DMS153 (cell line): ENCODE data around the gene HOXD1.

Experiments
- DNase-seq: peaks from one replicate; lab custom pipeline; 2025; lab: John Stamatoyannopoulos, UW

The HOXD1 gene

GRCh38 chr2:176165370-176166050 lies 23.0 kb upstream of the HOXD1 start:
- DNase-seq, result no peak

DNA sequence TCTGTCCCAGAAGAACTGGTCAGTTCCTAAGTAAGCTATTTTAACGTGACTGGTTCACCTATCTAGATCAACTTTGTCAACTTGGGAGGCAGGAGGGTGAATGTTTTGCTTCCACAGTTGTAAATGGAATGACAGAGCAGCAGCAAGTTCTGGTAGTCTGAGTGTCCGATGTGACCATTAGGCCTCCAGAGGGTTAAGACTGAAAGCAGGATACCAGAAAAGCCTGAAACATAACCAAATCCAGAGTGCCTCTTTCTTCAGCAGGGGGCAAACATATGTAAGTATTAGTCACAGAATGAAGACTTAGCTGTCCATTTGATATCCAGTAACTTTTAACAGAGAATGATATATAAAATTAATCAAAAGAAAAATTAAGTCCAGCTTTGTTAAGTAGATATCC lies 22.2 kb upstream of the HOXD1 start:
- no peak for DNase-seq

DNA sequence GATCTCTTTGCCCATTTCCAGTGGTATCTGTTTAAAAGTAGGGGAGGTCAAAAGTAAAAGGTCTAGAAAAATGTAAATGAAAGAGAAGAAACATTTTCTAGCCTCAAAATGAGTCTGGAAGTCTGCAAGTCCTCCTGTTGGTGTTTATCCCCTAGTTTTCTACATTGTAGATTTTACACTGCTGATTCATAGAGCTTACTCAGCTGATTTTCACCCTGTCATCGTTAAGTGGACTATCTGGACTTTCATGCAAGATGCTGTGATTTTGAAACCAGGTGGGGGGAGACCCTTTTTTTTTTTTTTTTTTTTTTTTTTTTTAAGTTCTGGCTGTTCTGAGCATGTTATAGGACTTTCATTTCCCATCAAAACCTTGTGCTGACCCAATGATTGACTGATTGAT lies 21.1 kb upstream of the HOXD1 start:
- no peak for DNase-seq

DNA sequence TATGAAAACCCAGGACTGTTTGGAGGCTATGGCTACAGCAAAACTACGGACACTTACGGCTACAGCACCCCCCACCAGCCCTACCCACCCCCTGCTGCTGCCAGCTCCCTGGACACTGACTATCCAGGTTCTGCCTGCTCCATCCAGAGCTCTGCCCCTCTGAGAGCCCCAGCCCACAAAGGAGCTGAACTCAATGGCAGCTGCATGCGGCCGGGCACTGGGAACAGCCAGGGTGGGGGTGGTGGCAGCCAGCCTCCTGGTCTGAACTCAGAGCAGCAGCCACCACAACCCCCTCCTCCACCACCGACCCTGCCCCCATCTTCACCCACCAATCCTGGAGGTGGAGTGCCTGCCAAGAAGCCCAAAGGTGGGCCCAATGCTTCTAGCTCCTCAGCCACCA lies 19.3 kb upstream of the HOXD1 start:
- DNase-seq, result no peak

- no peak for DNase-seq
Measured at GRCh38 chr2:176169711-176170110, 18.8 kb upstream of the HOXD1 start.

DNA sequence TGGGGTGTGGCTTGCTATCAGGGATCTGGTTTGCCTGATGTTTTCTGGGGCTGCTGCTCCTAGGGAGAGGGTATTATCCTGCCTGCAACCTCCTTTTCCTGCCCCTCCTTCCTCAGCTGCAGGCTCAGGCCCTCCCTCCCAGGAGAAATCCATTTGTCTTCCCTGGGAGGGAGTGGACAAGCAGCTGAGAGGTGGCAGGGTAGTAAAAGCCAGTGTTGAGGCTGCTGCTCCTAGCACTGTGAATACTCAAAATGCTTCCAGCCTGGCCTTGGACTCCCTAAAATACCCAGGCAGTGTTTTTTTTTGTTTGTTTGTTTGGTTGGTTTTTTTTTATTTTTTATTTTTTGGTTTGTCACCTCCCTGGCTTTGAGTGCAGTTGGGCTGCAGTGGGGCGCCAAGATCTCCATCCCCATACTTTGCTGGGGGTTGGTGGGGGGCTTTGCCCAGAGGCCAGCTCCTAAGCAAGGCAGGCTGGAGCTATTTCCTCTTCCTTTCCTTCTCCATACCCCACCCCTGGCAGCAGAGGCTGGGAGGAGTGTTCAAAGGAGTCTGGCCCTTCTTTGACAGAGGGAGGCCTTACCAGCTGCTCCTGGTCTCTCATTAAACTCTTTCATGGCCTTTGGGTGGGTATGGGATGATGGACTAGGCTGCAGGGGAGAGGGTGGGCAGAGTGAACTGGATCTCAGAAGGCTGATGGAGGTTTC lies 17.7 kb upstream of the HOXD1 start:
- no peak for DNase-seq

GRCh38 chr2:176171351-176172006 lies 17.0 kb upstream of the HOXD1 start:
- no peak for DNase-seq

DNA sequence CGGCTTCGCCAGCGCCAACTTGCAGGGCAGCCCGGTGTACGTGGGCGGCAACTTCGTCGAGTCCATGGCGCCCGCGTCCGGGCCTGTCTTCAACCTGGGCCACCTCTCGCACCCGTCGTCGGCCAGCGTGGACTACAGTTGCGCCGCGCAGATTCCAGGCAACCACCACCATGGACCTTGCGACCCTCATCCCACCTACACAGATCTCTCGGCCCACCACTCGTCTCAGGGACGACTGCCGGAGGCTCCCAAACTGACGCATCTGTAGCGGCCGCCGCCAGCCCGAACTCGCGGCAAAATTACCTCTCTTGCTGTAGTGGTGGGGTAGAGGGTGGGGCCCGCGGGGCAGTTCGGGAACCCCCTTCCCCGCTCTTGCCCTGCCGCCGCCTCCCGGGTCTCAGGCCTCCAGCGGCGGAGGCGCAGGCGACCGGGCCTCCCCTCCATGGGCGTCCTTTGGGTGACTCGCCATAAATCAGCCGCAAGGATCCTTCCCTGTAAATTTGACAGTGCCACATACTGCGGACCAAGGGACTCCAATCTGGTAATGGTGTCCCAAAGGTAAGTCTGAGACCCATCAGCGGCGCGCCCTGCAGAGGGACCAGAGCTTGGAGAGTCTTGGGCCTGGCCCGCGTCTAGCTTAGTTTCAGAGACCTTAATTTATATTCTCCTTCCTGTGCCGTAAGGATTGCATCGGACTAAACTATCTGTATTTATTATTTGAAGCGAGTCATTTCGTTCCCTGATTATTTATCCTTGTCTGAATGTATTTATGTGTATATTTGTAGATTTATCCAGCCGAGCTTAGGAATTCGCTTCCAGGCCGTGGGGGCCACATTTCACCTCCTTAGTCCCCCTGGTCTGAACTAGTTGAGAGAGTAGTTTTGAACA lies 16.2 kb upstream of the HOXD1 start:
- DNase-seq, result no peak

DNA sequence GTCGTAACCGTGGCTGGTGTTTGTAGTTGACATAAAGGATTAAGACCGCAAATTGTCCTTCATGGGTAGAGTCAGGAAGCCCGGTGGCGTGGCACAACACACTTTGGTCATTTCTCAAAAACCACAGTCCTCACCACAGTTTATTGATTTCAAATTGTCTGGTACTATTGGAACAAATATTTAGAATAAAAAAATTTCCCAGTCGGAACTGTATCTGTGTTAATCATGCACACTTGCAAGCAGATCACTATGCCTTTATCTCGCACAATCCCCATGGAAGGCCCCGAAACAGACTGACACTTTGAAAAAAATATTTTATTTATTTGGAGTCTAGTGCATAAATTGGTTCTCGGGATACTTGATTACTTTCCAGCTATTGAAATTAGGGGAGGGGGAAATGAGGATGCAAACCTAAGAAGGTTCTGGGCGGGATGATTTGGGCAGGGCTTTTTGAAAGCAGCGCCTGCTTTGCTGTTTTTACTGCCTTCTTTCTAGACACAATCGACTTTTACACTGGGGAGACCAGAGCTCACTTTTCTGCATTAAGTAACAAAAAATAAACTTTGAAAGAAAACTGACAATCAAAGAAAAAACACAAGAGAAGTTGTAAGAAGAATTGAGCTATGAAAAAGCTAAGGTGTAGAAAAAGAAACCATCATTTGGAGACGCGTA lies 15.4 kb upstream of the HOXD1 start:
- no peak for DNase-seq

- DNase-seq, result no peak
Measured at GRCh38 chr2:176173567-176174381, 14.7 kb upstream of the HOXD1 start.

GRCh38 chr2:176174382-176174823 lies 14.1 kb upstream of the HOXD1 start:
- no peak for DNase-seq

- peak; percentile 67 for DNase-seq
Measured at GRCh38 chr2:176174824-176175708, 13.4 kb upstream of the HOXD1 start.

DNA sequence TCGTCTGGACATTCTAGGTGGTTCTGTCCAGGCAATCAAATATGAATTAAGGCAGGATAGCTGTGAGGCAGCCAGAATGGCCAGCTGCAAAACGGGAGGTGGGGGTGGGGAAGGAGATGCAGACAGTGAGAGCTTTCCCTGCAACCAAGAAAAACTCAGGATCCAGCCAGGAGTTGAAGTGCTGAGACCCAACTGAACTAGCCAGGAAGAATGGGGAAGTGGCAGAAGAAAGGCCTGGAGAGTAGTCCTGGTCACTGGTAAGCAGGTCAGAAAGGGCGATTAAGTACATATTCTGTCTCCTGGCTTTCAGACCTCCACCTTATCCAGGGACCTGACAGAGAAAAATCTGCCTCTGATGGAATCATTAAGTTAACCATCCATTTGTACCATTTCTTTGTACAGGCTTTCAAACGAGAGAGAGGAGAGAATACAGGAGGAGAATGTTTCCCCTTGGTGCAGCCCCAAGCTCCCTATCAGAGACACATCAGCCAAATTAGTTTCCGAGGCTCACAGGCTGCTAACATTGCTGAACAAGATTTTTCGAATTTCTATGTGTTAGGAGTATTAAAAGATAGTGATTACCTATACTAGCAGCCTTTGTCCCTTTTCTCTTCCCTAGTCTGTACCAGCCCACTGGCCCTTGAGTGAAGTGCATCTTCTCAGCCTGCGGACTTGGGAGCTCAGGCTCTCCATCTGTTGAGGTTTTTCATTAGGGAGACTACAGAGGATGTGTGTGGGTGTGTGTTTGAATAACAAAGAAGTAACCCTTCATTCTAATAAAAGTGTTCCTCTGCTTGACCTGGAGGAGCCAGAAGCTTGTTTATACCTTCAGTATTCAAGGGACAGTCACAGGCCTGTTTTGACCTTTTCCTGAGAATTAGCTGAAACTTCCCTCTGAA lies 12.5 kb upstream of the HOXD1 start:
- DNase-seq, result no peak

DNA sequence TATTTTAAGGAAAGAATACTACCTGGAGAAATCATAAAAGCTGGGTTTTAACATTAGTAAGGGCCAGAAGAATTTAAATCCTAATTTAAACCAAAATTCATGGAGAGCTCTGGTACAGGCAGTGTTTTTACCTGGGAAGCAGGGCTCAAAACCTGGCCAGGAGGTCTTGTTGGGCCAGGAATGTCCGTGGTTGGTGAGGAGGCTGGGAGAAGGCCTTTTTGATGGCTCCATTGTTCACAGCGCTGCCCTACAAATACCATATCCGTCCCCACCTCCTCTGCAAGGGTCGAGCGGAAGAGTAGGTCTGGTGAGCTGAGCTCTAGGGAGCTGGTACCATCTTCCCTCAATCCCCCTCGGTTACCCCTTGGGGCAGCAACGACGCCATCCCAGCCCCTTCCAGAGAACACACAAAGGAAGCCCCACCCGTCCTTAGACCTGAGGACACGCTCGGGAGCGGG lies 10.9 kb upstream of the HOXD1 start:
- DNase-seq, result no peak

GRCh38 chr2:176178038-176178756 lies 10.3 kb upstream of the HOXD1 start:
- DNase-seq, result no peak

DNA sequence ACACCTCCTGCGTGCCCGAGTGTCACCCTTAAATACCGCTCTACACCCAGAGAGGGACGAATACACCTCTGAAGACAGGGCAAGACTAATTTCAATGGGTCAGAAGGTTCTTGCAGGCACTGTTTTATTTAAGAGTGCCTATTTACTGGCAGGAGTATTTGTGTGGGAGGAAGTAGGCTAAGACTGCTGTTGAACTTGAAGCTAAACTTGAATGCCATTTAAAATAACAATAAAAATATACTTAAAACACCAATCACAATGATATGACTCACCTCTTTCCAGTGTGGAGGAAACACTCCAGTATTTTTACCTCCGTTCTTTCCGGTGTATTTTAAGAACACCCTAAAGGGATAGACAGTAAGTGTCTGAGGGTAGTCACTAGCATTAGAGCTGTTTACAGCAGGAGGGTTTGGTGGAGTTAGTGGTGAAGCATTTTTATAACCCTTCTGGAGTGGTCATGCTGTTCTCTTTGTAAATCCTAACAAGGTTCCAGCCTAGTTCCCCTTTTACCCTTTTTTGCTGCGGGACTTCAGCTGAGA lies 9.6 kb upstream of the HOXD1 start:
- no peak for DNase-seq

DNA sequence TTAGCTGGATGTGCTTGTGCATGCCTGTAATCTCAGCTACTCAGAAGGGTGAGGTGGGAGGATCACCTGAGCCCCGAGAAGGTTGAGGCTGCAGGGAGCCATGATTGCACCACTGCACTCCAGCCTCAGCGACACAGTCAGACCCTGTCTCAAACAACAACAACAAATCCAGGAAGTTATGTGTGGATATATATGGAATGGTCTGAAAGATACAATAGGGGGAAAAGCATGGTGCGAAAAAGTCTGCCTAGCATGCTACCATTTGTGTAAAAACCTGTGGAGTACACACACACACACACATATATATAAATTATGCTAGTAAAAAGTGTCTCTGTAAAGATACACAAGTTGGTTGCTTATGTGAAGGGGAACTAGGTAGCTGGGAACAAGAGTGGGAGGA lies 6.9 kb upstream of the HOXD1 start:
- DNase-seq, result no peak

GRCh38 chr2:176182671-176183070 lies 5.8 kb upstream of the HOXD1 start:
- no peak for DNase-seq
